H9 (cell line): ENCODE results near the gene CDO1. TPM values are rescaled to one million over a fixed set of nuclear protein-coding genes. Genes with fewer than 3 reads are reported as not detected.

ENCODE experiments used
- DNase-seq: peaks from one replicate; pipeline ENCODE4 v3.0.0-alpha.2; 2017
- H2AFZ ChIP-seq: one replicate; pipeline ENCODE4 v1.6.1; 2013; ENCODE audit warnings: mild to moderate bottlenecking, low read length, control low read depth, moderate library complexity
- H2AK5ac ChIP-seq: 2 replicates; pipeline ENCODE4 v1.6.1; 2013; ENCODE audit warnings: low read length, control low read depth, mixed read lengths; ENCODE audit not compliant: insufficient read length
- H2BK120ac ChIP-seq: one replicate; pipeline ENCODE4 v1.6.1; 2013; ENCODE audit warnings: low read depth, mild to moderate bottlenecking, low read length, control low read depth, inconsistent platforms; ENCODE audit not compliant: poor library complexity, severe bottlenecking
- H2BK12ac ChIP-seq: 2 replicates; pipeline ENCODE4 v1.6.1; 2013; ENCODE audit warnings: low read length, control low read depth, mixed read lengths, low read depth; ENCODE audit not compliant: insufficient read length
- H2BK15ac ChIP-seq: 2 replicates; pipeline ENCODE4 v1.6.1; 2013; ENCODE audit warnings: low read depth, low read length, control low read depth
- H2BK20ac ChIP-seq: one replicate; pipeline ENCODE4 v1.6.1; 2013; ENCODE audit warnings: low read depth, mild to moderate bottlenecking, low read length, control low read depth, inconsistent platforms; ENCODE audit not compliant: poor library complexity, severe bottlenecking
- H2BK5ac ChIP-seq: 2 replicates; pipeline ENCODE4 v1.6.1; 2013; ENCODE audit warnings: low read length, control low read depth, mixed read lengths; ENCODE audit not compliant: insufficient read length
- H3K14ac ChIP-seq: 2 replicates; pipeline ENCODE4 v1.6.1; 2013; ENCODE audit warnings: low read length, control low read depth; ENCODE audit not compliant: insufficient read depth
- H3K18ac ChIP-seq: 2 replicates; pipeline ENCODE4 v1.6.1; 2013; ENCODE audit warnings: low read depth, mild to moderate bottlenecking, mixed read lengths, low read length, control low read depth; ENCODE audit not compliant: insufficient read length
- H3K23ac ChIP-seq: 2 replicates; pipeline ENCODE4 v1.6.1; 2013; ENCODE audit warnings: low read length, control low read depth, mixed read lengths, low read depth; ENCODE audit not compliant: insufficient read length
- H3K23me2 ChIP-seq: 2 replicates; pipeline ENCODE4 v1.6.1; 2013; ENCODE audit warnings: low read depth, mild to moderate bottlenecking, mixed read lengths, low read length, control low read depth; ENCODE audit not compliant: insufficient read length, poor library complexity, severe bottlenecking
- H3K27ac ChIP-seq: 2 replicates; pipeline ENCODE4 v1.5.1; 2013; ENCODE audit warnings: low read length, control low read depth, mixed read lengths, low read depth; ENCODE audit not compliant: insufficient read length
- H3K27me3 ChIP-seq: 2 replicates; pipeline ENCODE4 v1.6.1; 2013; ENCODE audit warnings: low read length, control low read depth, inconsistent platforms; ENCODE audit not compliant: insufficient read depth
- H3K4ac ChIP-seq: 2 replicates; pipeline ENCODE4 v1.6.1; 2013; ENCODE audit warnings: low read depth, mild to moderate bottlenecking, control low read depth, inconsistent platforms, low read length, moderate library complexity
- H3K4me1 ChIP-seq: 2 replicates; pipeline ENCODE4 v1.6.1; 2013; ENCODE audit warnings: low read length, control low read depth, inconsistent platforms; ENCODE audit not compliant: insufficient read depth
- H3K4me2 ChIP-seq: 2 replicates; pipeline ENCODE4 v1.6.1; 2013; ENCODE audit warnings: low read length, control low read depth, mixed read lengths; ENCODE audit not compliant: insufficient read length, insufficient read depth
- H3K56ac ChIP-seq: 2 replicates; pipeline ENCODE4 v1.6.1; 2013; ENCODE audit warnings: low read depth, mild to moderate bottlenecking, mixed read lengths, low read length, control low read depth; ENCODE audit not compliant: insufficient read length
- H3K79me1 ChIP-seq: 2 replicates; pipeline ENCODE4 v1.6.1; 2013; ENCODE audit warnings: low read depth, mild to moderate bottlenecking, moderate library complexity, low read length, control low read depth, inconsistent platforms; ENCODE audit not compliant: insufficient read depth, poor library complexity, severe bottlenecking
- H3K79me2 ChIP-seq: 2 replicates; pipeline ENCODE4 v1.6.1; 2013; ENCODE audit warnings: low read length, control low read depth, inconsistent platforms; ENCODE audit not compliant: insufficient read depth
- H3K9ac ChIP-seq: 2 replicates; pipeline ENCODE4 v1.6.1; 2013; ENCODE audit warnings: low read length, control low read depth, mixed read lengths; ENCODE audit not compliant: insufficient read length; ENCODE audit errors: extremely low read depth
- H3K9me3 ChIP-seq: one replicate; pipeline ENCODE4 v1.6.1; 2013; ENCODE audit warnings: low read depth, low read length, inconsistent platforms; ENCODE audit not compliant: control insufficient read depth
- H3T11ph ChIP-seq: one replicate; pipeline ENCODE4 v1.6.1; 2013; ENCODE audit warnings: mild to moderate bottlenecking, low read length, control low read depth, inconsistent platforms
- H4K20me1 ChIP-seq: one replicate; pipeline ENCODE4 v1.6.1; 2013; ENCODE audit not compliant: control insufficient read depth, insufficient read length, insufficient read depth
- H4K5ac ChIP-seq: 2 replicates; pipeline ENCODE4 v1.6.1; 2013; ENCODE audit warnings: low read depth, mild to moderate bottlenecking, mixed read lengths, low read length, control low read depth; ENCODE audit not compliant: insufficient read length
- H4K8ac ChIP-seq: replicated peaks from 2 replicates; pipeline ENCODE4 v1.6.1; 2013; ENCODE audit warnings: low read length, control low read depth, mixed read lengths, low read depth; ENCODE audit not compliant: insufficient read length
- H4K91ac ChIP-seq: 2 replicates; pipeline ENCODE4 v1.6.1; 2013; ENCODE audit warnings: low read depth, mild to moderate bottlenecking, moderate library complexity, mixed read lengths, low read length, control low read depth; ENCODE audit not compliant: insufficient read length
- H3K27ac Mint-ChIP-seq, 3 experiments: 2 replicates in 2 of 3; 3 replicates in 1 of 3; pipeline ENCODE4 v1.8.0; 2020 to 2021; ENCODE audit warnings: mixed read lengths in 3 of 3, mild to moderate bottlenecking in 1 of 3, moderate library complexity in 1 of 3
- H3K27me3 Mint-ChIP-seq: 2 replicates; pipeline ENCODE4 v1.8.0; 2021; ENCODE audit warnings: low read depth, mild to moderate bottlenecking, moderate library complexity, mixed read lengths
- H3K36me3 Mint-ChIP-seq, 3 experiments: 2 replicates in 2 of 3; 3 replicates in 1 of 3; pipeline ENCODE4 v1.8.0; 2020 to 2021; ENCODE audit warnings: low read depth in 3 of 3, mixed read lengths in 3 of 3; ENCODE audit not compliant: insufficient read depth in 1 of 3
- H3K4me1 Mint-ChIP-seq, 2 experiments: 2 replicates each; pipeline ENCODE4 v1.8.0; 2020; ENCODE audit warnings: mixed read lengths in 2 of 2
- H3K4me3 Mint-ChIP-seq, 2 experiments: 2 replicates in 1 of 2; 3 replicates in 1 of 2; pipeline ENCODE4 v1.8.0; 2020 to 2021; ENCODE audit warnings: mild to moderate bottlenecking in 2 of 2, mixed read lengths in 2 of 2, moderate library complexity in 1 of 2
- H3K9me3 Mint-ChIP-seq, 2 experiments: 2 replicates in 1 of 2; 3 replicates in 1 of 2; pipeline ENCODE4 v1.8.0; 2020; ENCODE audit warnings: mild to moderate bottlenecking in 2 of 2, mixed read lengths in 2 of 2, moderate library complexity in 1 of 2
- CTCF ChIP-seq: fragments of 200-600 bp; sonication (generic); conservative IDR thresholded peaks from 3 replicates; pipeline ENCODE4 v1.8.0; 2021; ENCODE audit warnings: antibody characterized with exemption, mild to moderate bottlenecking
- WGBS: extraction: QIAGEN DNeasy Blood & Tissue Kit; methylation state at CpG from one replicate; pipeline ENCODE4 v1.1.7; 2013; ENCODE audit warnings: missing lambda C conversion rate, low lambda C conversion rate, mixed read lengths; ENCODE audit not compliant: insufficient read length; ENCODE audit errors: extremely low coverage; 5-methylcytosine and 5-hydroxymethylcytosine counted together
- total RNA-seq: library from RNA; stranded (reverse); gene quantifications from 2 replicates; pipeline ENCODE4 v1.2.1, GENCODE V29; 2021

The CDO1 gene
- total RNA-seq, 1 experiment from 2014 or later: 11.2 TPM

DNA sequence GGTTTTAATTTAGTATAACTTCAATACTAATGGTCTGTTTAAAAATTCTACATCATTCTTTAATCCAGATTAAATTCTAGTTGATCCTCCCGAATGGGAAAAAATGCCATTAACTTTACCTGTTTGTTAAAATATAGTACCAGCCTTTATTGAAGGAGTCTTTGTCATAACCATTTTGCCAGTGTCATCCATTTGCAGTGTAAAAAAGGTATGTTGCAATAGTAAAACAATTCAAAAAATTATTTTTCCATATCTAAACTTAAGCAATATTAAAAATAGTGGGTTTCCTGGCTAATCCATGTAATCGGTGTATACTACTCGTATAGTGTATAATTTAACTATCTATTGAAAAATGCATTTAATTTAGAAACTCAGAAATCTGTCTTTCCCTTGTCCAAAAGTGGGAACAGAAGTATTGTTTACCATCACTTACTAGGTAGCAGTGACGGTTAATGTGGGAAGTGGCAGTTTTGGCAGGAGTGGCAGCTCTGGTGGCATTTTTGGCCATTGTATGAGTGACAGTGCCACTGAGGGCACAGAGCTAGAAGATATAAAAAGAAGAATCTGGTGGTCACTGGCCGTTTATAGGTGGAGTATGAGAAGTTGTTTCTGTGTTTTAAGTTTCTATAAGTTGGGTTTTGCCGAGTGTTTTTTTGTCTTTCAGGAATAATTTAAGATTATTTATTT, 27.1 kb upstream of the CDO1 start:
- Histone ChIP-seq H2AFZ (no peak overlapping the region), H3K4me2 (no peak overlapping the region), H3K4ac (no peak overlapping the region), H3K56ac (no peak overlapping the region), H2AK5ac (no peak overlapping the region), H3K27ac (no peak overlapping the region), H2BK5ac (no peak overlapping the region), H3K23me2 (peaks cover 8% of the 10 kb centered on the region), H3K18ac (no peak overlapping the region), H3K9ac (no peak overlapping the region), H2BK12ac (no peak overlapping the region), H3K23ac (no peak overlapping the region), H3K9me3 (no peaks in the 10 kb centered on the region), H2BK15ac (no peak overlapping the region), H2BK20ac (no peak overlapping the region), H4K5ac (no peak overlapping the region), H2BK120ac (no peak overlapping the region), H3T11ph (no peak overlapping the region), H4K20me1 (no peaks in the 10 kb centered on the region), H3K14ac (no peak overlapping the region), H4K8ac (no peak overlapping the region), H4K91ac (no peak overlapping the region), H3K27me3 (no peaks in the 10 kb centered on the region), H3K79me2 (peaks cover 9% of the 10 kb centered on the region; the same call in 1 of the 2 replicates), H3K79me1 (peaks cover 10% of the 10 kb centered on the region), H3K4me1 (no peaks in the 10 kb centered on the region)
- no peaks in the 10 kb centered on the region for H3K9me3 Mint-ChIP-seq
- H3K4me1 Mint-ChIP-seq: peaks cover 23 to 27% of the 10 kb centered on the region in 2 experiments
- WGBS: no CpG with 5 or more reads among the region's 6 CpGs
- no peak for DNase-seq
- TF ChIP-seq CTCF: no peak
- H3K36me3 Mint-ChIP-seq: peaks cover 0 to 4% (median 0%) of the 10 kb centered on the region in 3 experiments; a peak in 3 of 7 replicates
- no peak overlapping the region for H3K27ac Mint-ChIP-seq
- no peaks in the 10 kb centered on the region for H3K27me3 Mint-ChIP-seq
- peak overlapping the region; percentile 94 to 97 for H3K4me3 Mint-ChIP-seq
